WI38 (cell line): ENCODE results near the gene NECAB2.

Experiments
- H3K4me3 ChIP-seq: 2 replicates; pipeline ENCODE4 v1.5.1; 2011; ENCODE audit warnings: low read depth, mild to moderate bottlenecking, control low read depth, low read length
- TF ChIP-seq, protein P1 (sequence below): IDR thresholded peaks from 2 replicates; pipeline ENCODE4 v1.5.1; 2012; ENCODE audit warnings: low read depth, mild to moderate bottlenecking, control low read depth, low read length

The NECAB2 gene

GRCh38 chr16:83942815-83943515 lies 25.1 kb upstream of the NECAB2 start:
- TF ChIP-seq, protein P1, sequence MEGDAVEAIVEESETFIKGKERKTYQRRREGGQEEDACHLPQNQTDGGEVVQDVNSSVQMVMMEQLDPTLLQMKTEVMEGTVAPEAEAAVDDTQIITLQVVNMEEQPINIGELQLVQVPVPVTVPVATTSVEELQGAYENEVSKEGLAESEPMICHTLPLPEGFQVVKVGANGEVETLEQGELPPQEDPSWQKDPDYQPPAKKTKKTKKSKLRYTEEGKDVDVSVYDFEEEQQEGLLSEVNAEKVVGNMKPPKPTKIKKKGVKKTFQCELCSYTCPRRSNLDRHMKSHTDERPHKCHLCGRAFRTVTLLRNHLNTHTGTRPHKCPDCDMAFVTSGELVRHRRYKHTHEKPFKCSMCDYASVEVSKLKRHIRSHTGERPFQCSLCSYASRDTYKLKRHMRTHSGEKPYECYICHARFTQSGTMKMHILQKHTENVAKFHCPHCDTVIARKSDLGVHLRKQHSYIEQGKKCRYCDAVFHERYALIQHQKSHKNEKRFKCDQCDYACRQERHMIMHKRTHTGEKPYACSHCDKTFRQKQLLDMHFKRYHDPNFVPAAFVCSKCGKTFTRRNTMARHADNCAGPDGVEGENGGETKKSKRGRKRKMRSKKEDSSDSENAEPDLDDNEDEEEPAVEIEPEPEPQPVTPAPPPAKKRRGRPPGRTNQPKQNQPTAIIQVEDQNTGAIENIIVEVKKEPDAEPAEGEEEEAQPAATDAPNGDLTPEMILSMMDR, result no peak
- H3K4me3 ChIP-seq, result no peak overlapping the region

- TF ChIP-seq, protein P1, result no peak
Measured at GRCh38 chr16:83943516-83944050, 24.5 kb upstream of the NECAB2 start.

GRCh38 chr16:83945587-83945986 lies 22.5 kb upstream of the NECAB2 start:
- no peak overlapping the region for H3K4me3 ChIP-seq
- TF ChIP-seq, protein P1, result no peak

More at GRCh38 chr16:83943516-83944050, 24.5 kb upstream of the NECAB2 start:
- no peak overlapping the region for H3K4me3 ChIP-seq

GRCh38 chr16:83946154-83946780 lies 21.8 kb upstream of the NECAB2 start:
- no peak overlapping the region for H3K4me3 ChIP-seq
- TF ChIP-seq, protein P1, result no peak

DNA sequence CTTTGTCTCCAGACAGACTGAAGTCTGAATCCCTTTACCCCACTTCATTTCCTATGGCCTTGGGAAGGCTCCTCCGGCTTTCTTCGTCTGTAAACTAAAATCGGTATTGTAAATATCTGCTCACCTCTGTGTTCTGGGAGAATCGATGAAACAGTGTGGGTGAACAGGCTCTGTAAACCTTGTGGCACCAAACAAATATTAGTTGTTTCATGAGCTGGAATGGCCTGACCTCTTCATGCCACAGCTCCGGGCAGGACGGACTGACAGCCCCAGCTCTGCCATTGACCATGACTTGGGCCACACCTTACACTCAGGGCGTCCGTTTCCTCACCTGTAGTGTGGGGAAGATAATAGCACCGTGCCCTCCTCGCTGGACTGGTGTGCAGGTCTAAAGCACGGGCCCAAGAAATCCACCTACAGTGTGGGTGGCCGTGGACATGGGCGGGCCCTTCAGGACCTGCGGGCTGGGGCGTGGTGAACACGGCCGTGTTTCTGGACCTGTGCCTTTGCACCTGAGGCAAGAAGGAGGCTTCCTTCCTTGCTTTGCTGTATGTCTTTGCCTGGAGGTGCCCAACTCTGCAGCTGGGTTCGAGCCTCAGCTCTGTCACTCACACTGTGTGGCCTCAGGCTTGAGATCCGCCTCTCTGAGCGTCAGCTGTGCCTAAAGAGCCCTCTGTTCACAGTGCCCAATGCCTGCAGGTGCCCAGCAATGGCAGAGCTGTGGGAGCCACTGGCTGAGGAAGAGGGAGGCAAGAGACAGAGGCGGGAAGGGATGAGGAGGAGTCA lies 21.1 kb upstream of the NECAB2 start:
- no peak overlapping the region for H3K4me3 ChIP-seq
- TF ChIP-seq, protein P1, result no peak

DNA sequence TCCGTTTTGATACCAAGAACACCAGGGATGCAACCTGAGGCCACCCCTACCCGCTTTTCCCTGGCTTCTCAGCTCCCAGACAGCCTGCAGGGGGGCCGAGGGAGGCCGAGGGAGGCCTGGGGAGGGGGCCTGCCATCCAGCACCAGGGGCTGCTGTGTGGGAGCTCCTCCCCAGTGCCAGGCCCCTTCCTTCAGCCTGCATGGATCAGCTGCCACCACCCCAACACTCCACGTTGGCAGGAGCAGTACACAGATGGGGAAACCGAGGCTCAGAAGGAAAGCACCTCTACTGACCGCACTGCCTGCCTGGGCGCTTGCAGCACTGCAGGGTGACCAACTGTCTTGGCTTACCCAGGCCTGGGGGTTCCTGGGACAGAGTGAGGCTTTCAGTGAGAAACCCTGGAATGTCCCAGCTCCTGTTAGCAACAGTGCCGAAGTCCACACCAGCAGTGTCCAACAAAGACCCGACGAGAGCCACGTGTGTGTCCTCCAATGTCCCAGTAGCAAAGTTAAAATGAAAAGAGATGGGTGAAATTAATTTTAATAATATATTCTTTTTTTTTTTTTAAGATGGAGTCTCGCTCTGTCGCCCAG lies 20.3 kb upstream of the NECAB2 start:
- no peak overlapping the region for H3K4me3 ChIP-seq
- TF ChIP-seq, protein P1, result no peak
